ENCODE results near the gene IL20. TPM values are rescaled to one million over a fixed set of nuclear protein-coding genes. Genes with fewer than 3 reads are reported as not detected.

IL20 gene
- total RNA-seq, 6 donors from 2014 or later, result not detected

GRCh38 chr1:206824331-206824730 lies 41.1 kb upstream of the IL20 start:
- DNase-seq, result no peak
- H3K4me1 ChIP-seq, result peaks cover 0 to 15% (median 3%) of the 10 kb centered on the region in 4 donors
- no peaks in the 10 kb centered on the region for H3K9me3 ChIP-seq
- no peaks in the 10 kb centered on the region for H3K27me3 ChIP-seq
- no peaks in the 10 kb centered on the region for H3K36me3 ChIP-seq
- H3K27ac ChIP-seq, result no peak overlapping the region
- peak in 1 of 2 donors; percentile 20 for ATAC-seq (ENCODE audit: low FRiP score in 2 of 2)
- TF ChIP-seq CTCF (IDR thresholded peaks at IDR 0.05), result no peak
- TF ChIP-seq POLR2AphosphoS5 (IDR thresholded peaks at IDR 0.05), result no peak
- no peak for TF ChIP-seq POLR2A (IDR thresholded peaks at IDR 0.05)
- no peak for TF ChIP-seq EP300 (IDR thresholded peaks at IDR 0.05)
- H3K4me3 ChIP-seq, result no peak overlapping the region
- WGBS, 2 donors, result 51 to 55% methylated on average over 3 of the region's 3 CpGs

- Histone ChIP-seq H3K4me3 (no peak overlapping the region), H3K27me3 (no peaks in the 10 kb centered on the region), H3K36me3 (no peaks in the 10 kb centered on the region), H3K4me1 (peaks cover 0 to 15% (median 3%) of the 10 kb centered on the region in 4 donors), H3K27ac (no peak overlapping the region), H3K9me3 (no peaks in the 10 kb centered on the region)
- WGBS, 2 donors, result 60 to 67% methylated on average over 4 of the region's 4 CpGs
- ATAC-seq (ENCODE audit: low FRiP score in 2 of 2) (no peak), DNase-seq (no peak)
- TF ChIP-seq POLR2A (IDR thresholded peaks at IDR 0.05), result no peak
- TF ChIP-seq POLR2AphosphoS5 (IDR thresholded peaks at IDR 0.05), result no peak
- no peak for TF ChIP-seq CTCF (IDR thresholded peaks at IDR 0.05)
- TF ChIP-seq EP300 (IDR thresholded peaks at IDR 0.05), result no peak
Observed at GRCh38 chr1:206826394-206826793, 39.0 kb upstream of the IL20 start.

- ATAC-seq (ENCODE audit: low FRiP score in 2 of 2) (no peak), DNase-seq (no peak)
- H3K36me3 ChIP-seq, result no peaks in the 10 kb centered on the region
- no peak overlapping the region for H3K27ac ChIP-seq
- peaks cover 0 to 15% (median 3%) of the 10 kb centered on the region in 4 donors for H3K4me1 ChIP-seq
- H3K4me3 ChIP-seq, result no peak overlapping the region
- TF ChIP-seq POLR2A (IDR thresholded peaks at IDR 0.05) (no peak), EP300 (IDR thresholded peaks at IDR 0.05) (no peak), POLR2AphosphoS5 (IDR thresholded peaks at IDR 0.05) (no peak), CTCF (IDR thresholded peaks at IDR 0.05) (no peak)
- no peaks in the 10 kb centered on the region for H3K9me3 ChIP-seq
- H3K27me3 ChIP-seq, result no peaks in the 10 kb centered on the region
- 87 to 93% methylated on average over 1 of the region's 1 CpG for WGBS, 2 donors
Observed at GRCh38 chr1:206828061-206828460, 37.4 kb upstream of the IL20 start.

GRCh38 chr1:206828765-206829164 lies 36.7 kb upstream of the IL20 start:
- DNase-seq, result no peak
- Histone ChIP-seq H3K4me1 (peaks cover 0 to 12% (median 7%) of the 10 kb centered on the region in 4 donors), H3K4me3 (no peak overlapping the region), H3K9me3 (no peaks in the 10 kb centered on the region), H3K27ac (no peak overlapping the region), H3K27me3 (no peaks in the 10 kb centered on the region), H3K36me3 (no peaks in the 10 kb centered on the region)
- TF ChIP-seq POLR2A (IDR thresholded peaks at IDR 0.05) (no peak), CTCF (IDR thresholded peaks at IDR 0.05) (no peak), EP300 (IDR thresholded peaks at IDR 0.05) (no peak), POLR2AphosphoS5 (IDR thresholded peaks at IDR 0.05) (no peak)
- WGBS, 2 donors, result 78 to 84% methylated on average over 4 of the region's 4 CpGs
- no peak for ATAC-seq (ENCODE audit: low FRiP score in 2 of 2)

- Histone ChIP-seq H3K9me3 (no peaks in the 10 kb centered on the region), H3K27me3 (no peaks in the 10 kb centered on the region), H3K36me3 (no peaks in the 10 kb centered on the region), H3K4me1 (peaks cover 0 to 9% (median 5%) of the 10 kb centered on the region in 4 donors), H3K4me3 (no peak overlapping the region), H3K27ac (no peak overlapping the region)
- WGBS, 2 donors, result 67 to 76% methylated on average over 6 of the region's 6 CpGs
- ATAC-seq (ENCODE audit: low FRiP score in 2 of 2) (no peak), DNase-seq (no peak)
- TF ChIP-seq POLR2A (IDR thresholded peaks at IDR 0.05), result no peak
Observed at GRCh38 chr1:206829282-206829681, 36.1 kb upstream of the IL20 start.
